Measurements from ENCODE around the gene TTC13. TPM values are rescaled to one million over a fixed set of nuclear protein-coding genes. Genes with fewer than 3 reads are reported as not detected.

The TTC13 gene
- total RNA-seq, 2 experiments from 2014 or later: 24.9 to 25.0 TPM

GRCh38 chr1:231021540-231022031 lies 42.9 kb upstream of the TTC13 start:
- no peaks in the 10 kb centered on the region for H3K27me3 Mint-ChIP-seq
- Histone ChIP-seq H3K36me3 (ENCODE audit: insufficient read depth, low read length) (no peaks in the 10 kb centered on the region), H3K27me3 (ENCODE audit: control insufficient read depth in 1 of 2, insufficient read depth in 2 of 2, low read length in 2 of 2) (no peaks in the 10 kb centered on the region), H3K9me3 (ENCODE audit: control insufficient read depth in 1 of 2, insufficient read depth in 1 of 2, low read length in 2 of 2) (no peaks in the 10 kb centered on the region), H3K4me3 (ENCODE audit: low read length) (no peak overlapping the region), H3K4me1 (ENCODE audit: insufficient read depth, low read length) (peaks cover 4% of the 10 kb centered on the region), H3K27ac (ENCODE audit: low read depth in 1 of 2, low read length in 2 of 2) (no peak overlapping the region)
- POLR2A ChIA-PET: no interaction called here
- no peak for TF ChIP-seq CTCF (IDR thresholded peaks at IDR 0.05)
- H3K27ac Mint-ChIP-seq: peak overlapping the region; percentile 89
- CTCF ChIA-PET: no interaction called here
- intact Hi-C loops (cut with DNase I, micrococcal nuclease): no loop called here
- DNase-seq: no peak
- no peak for ATAC-seq (ENCODE audit: poor library complexity)
- H3K9me3 Mint-ChIP-seq: no peaks in the 10 kb centered on the region
- peaks cover 12% of the 10 kb centered on the region for H3K36me3 Mint-ChIP-seq (ENCODE audit: low read depth)
- H3K4me1 Mint-ChIP-seq (ENCODE audit: low read depth): peaks cover 15% of the 10 kb centered on the region
- H3K4me3 Mint-ChIP-seq: no peak overlapping the region

GRCh38 chr1:231020816-231021215 lies 42.2 kb upstream of the TTC13 start:
- no peaks in the 10 kb centered on the region for H3K27me3 Mint-ChIP-seq
- no peak for TF ChIP-seq CTCF (IDR thresholded peaks at IDR 0.05)
- no peaks in the 10 kb centered on the region for H3K27me3 ChIP-seq (ENCODE audit: control insufficient read depth in 1 of 2, insufficient read depth in 2 of 2, low read length in 2 of 2)
- no peaks in the 10 kb centered on the region for H3K36me3 ChIP-seq (ENCODE audit: insufficient read depth, low read length)
- ATAC-seq (ENCODE audit: poor library complexity) (peak; percentile 65), DNase-seq (no peak)
- peaks cover 4% of the 10 kb centered on the region for H3K4me1 ChIP-seq (ENCODE audit: insufficient read depth, low read length)
- H3K27ac Mint-ChIP-seq: peak overlapping the region; percentile 89
- H3K4me3 Mint-ChIP-seq: peak overlapping the region; percentile 82
- H3K36me3 Mint-ChIP-seq (ENCODE audit: low read depth): peaks cover 12% of the 10 kb centered on the region
- no peaks in the 10 kb centered on the region for H3K9me3 ChIP-seq (ENCODE audit: control insufficient read depth in 1 of 2, insufficient read depth in 1 of 2, low read length in 2 of 2)
- no peak overlapping the region for H3K4me3 ChIP-seq (ENCODE audit: low read length)
- CTCF ChIA-PET: no interaction called here
- intact Hi-C loops (cut with DNase I, micrococcal nuclease): no loop called here
- H3K27ac ChIP-seq (ENCODE audit: low read depth in 1 of 2, low read length in 2 of 2): no peak overlapping the region
- POLR2A ChIA-PET: no interaction called here
- no peaks in the 10 kb centered on the region for H3K9me3 Mint-ChIP-seq
- peaks cover 15% of the 10 kb centered on the region for H3K4me1 Mint-ChIP-seq (ENCODE audit: low read depth)

- Mint-ChIP-seq H3K4me3 (peak overlapping the region; percentile 82), H3K27ac (peak overlapping the region; percentile 89), H3K9me3 (no peaks in the 10 kb centered on the region), H3K36me3 (ENCODE audit: low read depth) (peaks cover 12% of the 10 kb centered on the region), H3K27me3 (no peaks in the 10 kb centered on the region), H3K4me1 (ENCODE audit: low read depth) (peaks cover 15% of the 10 kb centered on the region)
- DNase-seq: peak in 3 of 14 experiments; percentile 9 to 27 (median 13)
- peak; percentile 85 for ATAC-seq (ENCODE audit: poor library complexity)
- H3K4me3 ChIP-seq (ENCODE audit: low read length): no peak overlapping the region
- no peak for TF ChIP-seq CTCF (IDR thresholded peaks at IDR 0.05)
- H3K27me3 ChIP-seq (ENCODE audit: control insufficient read depth in 1 of 2, insufficient read depth in 2 of 2, low read length in 2 of 2): no peaks in the 10 kb centered on the region
- ChIA-PET POLR2A (no interaction called here), CTCF (no interaction called here)
- intact Hi-C loops (cut with DNase I, micrococcal nuclease): no loop called here
- H3K36me3 ChIP-seq (ENCODE audit: insufficient read depth, low read length): no peaks in the 10 kb centered on the region
- H3K9me3 ChIP-seq (ENCODE audit: control insufficient read depth in 1 of 2, insufficient read depth in 1 of 2, low read length in 2 of 2): no peaks in the 10 kb centered on the region
- H3K27ac ChIP-seq (ENCODE audit: low read depth in 1 of 2, low read length in 2 of 2): no peak overlapping the region
- peaks cover 4% of the 10 kb centered on the region for H3K4me1 ChIP-seq (ENCODE audit: insufficient read depth, low read length)
Measured at GRCh38 chr1:231020139-231020601, 41.5 kb upstream of the TTC13 start.
